KOPT-K1 (cell line): ENCODE data around the gene CENPH.
"Not testable (repeated sequence)": the region's sequence is repeated elsewhere in the genome, so short reads cannot be mapped to it uniquely, and the experiment has no call there.

Experiments
- H3K27ac ChIP-seq: fragments of 200-600 bp; sonication (generic); 2 replicates; pipeline ENCODE4 v1.5.1; 2016; ENCODE audit warnings: antibody characterized with exemption, mild to moderate bottlenecking, low read depth, low read length; ENCODE audit not compliant: poor library complexity, severe bottlenecking
- H3K36me3 ChIP-seq: fragments of 200-600 bp; sonication (generic); 2 replicates; pipeline ENCODE4 v1.5.1; 2017; ENCODE audit warnings: antibody characterized with exemption, mild to moderate bottlenecking, low read length, moderate library complexity; ENCODE audit not compliant: insufficient read depth
- H3K9me3 ChIP-seq: fragments of 200-600 bp; sonication (generic); 2 replicates; pipeline ENCODE4 v1.5.1; 2017; ENCODE audit warnings: antibody characterized with exemption, low read length, mild to moderate bottlenecking; ENCODE audit not compliant: insufficient read depth, poor library complexity, severe bottlenecking

The CENPH gene

DNA sequence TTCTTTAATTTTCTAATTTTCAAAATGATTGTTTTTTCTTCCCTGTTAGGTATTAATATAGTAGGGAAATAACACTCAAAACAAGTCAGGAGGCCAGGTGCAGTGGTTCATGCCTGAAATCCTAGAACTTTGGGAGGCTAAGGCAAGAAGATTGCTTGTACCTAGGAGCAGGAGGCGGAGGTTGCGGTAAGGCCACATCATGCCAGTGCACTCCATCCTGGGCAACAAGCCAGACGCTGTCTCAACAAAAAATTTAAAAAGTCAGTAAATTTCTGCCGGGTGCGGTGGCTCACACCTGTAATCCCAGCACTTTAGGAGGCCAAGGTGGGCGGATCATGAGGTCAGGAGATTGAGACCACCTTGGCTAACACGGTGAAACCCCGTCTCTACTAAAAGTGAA is 35.1 kb downstream of the CENPH start:
- Histone ChIP-seq H3K36me3 (peaks cover 27% of the 10 kb centered on the region), H3K27ac (no peak overlapping the region), H3K9me3 (peaks cover 4% of the 10 kb centered on the region)

- H3K9me3 ChIP-seq, result no peaks in the 10 kb centered on the region
- peaks cover 36% of the 10 kb centered on the region for H3K36me3 ChIP-seq
- H3K27ac ChIP-seq, result no peak overlapping the region
Measured at GRCh38 chr5:69225860-69226259, 36.5 kb downstream of the CENPH start.

DNA sequence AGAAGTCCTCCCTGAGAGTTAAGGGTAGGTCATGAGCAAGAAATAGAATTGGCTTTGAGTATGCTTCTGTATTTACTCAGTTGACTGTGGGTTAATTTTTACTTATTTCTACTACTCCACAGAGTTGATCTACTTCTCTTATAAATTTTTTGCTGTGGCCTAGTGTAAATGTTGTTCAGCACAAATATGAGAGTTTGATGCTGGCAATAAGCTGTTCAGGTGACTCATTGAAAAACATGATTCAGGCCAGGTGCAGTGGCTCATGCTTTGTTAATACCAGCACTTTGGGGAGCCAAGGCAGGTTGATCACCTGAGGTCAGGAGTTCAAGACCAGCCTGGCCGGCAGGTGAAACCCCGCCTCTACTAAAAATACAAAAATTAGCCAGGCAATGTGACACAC is 40.8 kb downstream of the CENPH start:
- H3K36me3 ChIP-seq, result peaks cover 36% of the 10 kb centered on the region
- no peak overlapping the region for H3K27ac ChIP-seq
- no peaks in the 10 kb centered on the region for H3K9me3 ChIP-seq

DNA sequence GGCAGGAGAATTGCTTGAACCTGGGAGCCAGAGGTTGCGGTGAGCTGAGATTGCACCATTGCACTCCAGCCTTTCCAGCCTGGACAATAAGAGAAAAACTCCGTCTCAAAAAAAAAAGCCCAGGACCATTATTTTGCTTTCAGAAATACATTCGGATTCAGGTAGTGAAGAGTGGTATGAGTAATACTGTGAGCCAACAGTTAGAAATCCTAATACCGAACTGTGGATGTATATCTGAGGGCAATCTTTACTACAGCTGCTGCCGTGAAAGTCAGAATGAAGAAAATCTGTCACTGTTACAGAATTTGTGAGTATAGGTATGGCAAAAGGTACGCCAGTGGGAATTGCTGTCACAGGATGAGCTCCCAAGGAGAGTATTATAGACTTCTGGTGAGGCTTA is 41.9 kb downstream of the CENPH start:
- no peak overlapping the region for H3K27ac ChIP-seq
- H3K36me3 ChIP-seq, result peaks cover 36% of the 10 kb centered on the region
- H3K9me3 ChIP-seq, result no peaks in the 10 kb centered on the region

DNA sequence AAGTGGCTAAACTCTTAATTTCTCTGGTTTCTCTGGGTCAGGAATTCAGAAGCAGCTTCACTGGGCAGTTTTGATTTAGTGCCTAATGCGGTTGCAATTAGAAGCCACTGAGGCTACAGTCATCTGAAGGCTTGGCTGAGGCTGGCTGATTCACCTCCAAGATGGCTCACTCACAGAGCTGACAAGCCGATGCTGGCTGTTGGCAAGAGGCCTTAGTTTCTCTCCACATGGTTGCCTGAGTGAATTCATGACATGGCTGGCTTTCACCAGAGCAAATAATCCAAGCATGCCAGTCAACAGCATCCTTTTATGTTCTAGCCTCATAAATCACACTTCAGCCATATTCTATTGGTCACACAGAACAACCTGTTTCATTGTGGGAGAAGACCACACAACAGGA is 42.5 kb downstream of the CENPH start:
- Histone ChIP-seq H3K27ac (no peak overlapping the region), H3K36me3 (peaks cover 35% of the 10 kb centered on the region), H3K9me3 (no peaks in the 10 kb centered on the region)

DNA sequence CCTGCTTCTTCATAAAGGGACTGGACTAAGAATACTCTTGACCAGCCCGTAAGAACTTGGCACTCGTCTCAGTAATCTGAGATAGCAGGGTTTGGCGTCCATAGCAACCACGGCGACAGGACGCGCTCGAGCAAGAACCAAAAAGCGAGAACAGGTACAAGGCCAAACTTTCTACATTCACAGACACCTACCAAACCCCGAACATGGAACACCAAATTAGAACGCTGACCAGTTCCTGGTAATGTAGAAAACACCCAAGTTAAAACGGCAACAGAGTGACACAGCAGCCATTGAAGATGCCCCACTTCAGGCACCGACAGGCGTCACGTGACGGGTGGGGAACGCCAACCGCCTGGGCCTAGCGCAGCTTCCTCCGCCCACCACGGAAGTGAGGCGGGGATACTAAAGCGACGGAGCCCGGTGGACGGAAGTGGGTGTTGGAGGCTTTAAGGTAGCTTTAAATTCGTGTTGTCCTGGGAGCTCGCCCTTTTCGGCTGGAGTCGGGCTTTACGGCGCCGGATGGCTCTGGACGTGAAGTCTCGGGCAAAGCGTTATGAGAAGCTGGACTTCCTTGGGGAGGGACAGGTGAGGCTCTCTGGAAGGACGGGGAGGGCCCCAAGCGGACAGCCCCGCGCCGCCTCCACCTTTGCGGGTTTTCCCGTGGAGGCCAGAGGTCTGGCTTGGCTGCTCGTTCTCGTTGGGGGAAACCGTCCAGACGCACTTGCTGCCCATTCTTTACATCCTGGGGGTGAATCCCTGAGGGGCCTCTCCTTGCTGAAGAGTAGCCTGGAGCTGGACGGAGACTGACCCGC is 45.3 kb downstream of the CENPH start, which contains the start of gene CDK7:
Gene CDK7, plus strand, starts transcription at position 430 of the 812 bp plus-strand sequence. Its CDS starts 90 bp downstream, at position 520.
- Histone ChIP-seq H3K27ac (peak within 1 kb of the TSS; percentile 66), H3K36me3 (peaks cover 35% of the 10 kb centered on the region), H3K9me3 (no peaks in the 10 kb centered on the region)

- not testable (repeated sequence) for H3K27ac ChIP-seq
- peaks cover 46% of the 10 kb centered on the region for H3K36me3 ChIP-seq
Measured at GRCh38 chr5:69236733-69237132, 47.4 kb downstream of the CENPH start.

GRCh38 chr5:69237877-69238276 is 48.5 kb downstream of the CENPH start:
- no peak overlapping the region for H3K27ac ChIP-seq
- peaks cover 58% of the 10 kb centered on the region for H3K36me3 ChIP-seq

More at GRCh38 chr5:69236733-69237132, 47.4 kb downstream of the CENPH start:
- not testable (repeated sequence) for H3K9me3 ChIP-seq

GRCh38 chr5:69238760-69239251 is 49.4 kb downstream of the CENPH start:
- no peak overlapping the region for H3K27ac ChIP-seq

More at GRCh38 chr5:69237877-69238276, 48.5 kb downstream of the CENPH start:
- no peaks in the 10 kb centered on the region for H3K9me3 ChIP-seq

GRCh38 chr5:69242215-69242927 is 53.0 kb downstream of the CENPH start:
- Histone ChIP-seq H3K27ac (no peak overlapping the region), H3K9me3 (no peaks in the 10 kb centered on the region)

More at GRCh38 chr5:69238760-69239251, 49.4 kb downstream of the CENPH start:
- Histone ChIP-seq H3K36me3 (peaks cover 58% of the 10 kb centered on the region), H3K9me3 (no peaks in the 10 kb centered on the region)

GRCh38 chr5:69245031-69245430 is 55.6 kb downstream of the CENPH start:
- Histone ChIP-seq H3K36me3 (peaks cover 27% of the 10 kb centered on the region), H3K27ac (no peak overlapping the region), H3K9me3 (peaks cover 5% of the 10 kb centered on the region)

More at GRCh38 chr5:69242215-69242927, 53.0 kb downstream of the CENPH start:
- peaks cover 52% of the 10 kb centered on the region for H3K36me3 ChIP-seq

DNA sequence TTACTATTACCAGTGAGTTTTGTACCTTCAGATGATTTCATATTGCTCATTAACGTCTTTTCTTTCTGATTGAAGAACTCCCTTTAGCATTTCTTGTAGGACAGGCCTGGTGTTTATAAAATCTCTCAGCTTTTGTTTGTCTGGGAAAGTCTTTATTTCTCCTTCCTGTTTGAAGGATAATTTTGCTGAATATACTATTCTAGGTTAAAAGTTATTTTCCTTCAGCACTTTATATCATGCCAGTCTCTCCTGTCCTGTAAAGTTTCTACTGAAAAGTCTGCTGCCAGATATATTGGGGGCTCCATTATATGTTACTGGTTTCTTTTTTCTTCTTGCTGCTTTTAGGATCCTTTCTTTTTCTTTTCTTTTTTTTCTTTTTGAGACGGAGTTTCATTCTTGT is 58.6 kb downstream of the CENPH start:
- no peak overlapping the region for H3K27ac ChIP-seq
- H3K9me3 ChIP-seq, result peaks cover 5% of the 10 kb centered on the region
- peaks cover 15% of the 10 kb centered on the region for H3K36me3 ChIP-seq

DNA sequence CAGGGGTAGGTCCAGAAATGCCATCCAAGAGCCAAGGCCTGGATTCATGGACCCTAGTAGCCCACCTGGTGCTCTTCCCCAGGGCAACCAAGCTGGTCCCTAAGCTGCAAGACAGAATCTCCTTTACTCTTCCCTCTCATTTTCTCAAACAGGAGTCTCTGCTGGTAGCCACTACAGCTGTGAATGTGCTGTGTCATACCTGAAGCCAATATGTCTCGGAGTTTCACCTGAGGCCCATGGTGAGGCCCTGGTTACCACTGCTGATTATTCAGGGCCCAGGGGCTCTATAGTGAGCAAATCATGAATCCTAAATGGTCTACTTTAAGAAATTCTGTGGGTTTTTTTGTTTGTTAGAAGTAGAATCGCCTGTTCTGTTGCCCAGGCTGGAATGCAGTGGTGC is 61.2 kb downstream of the CENPH start:
- H3K36me3 ChIP-seq, result peaks cover 25% of the 10 kb centered on the region
- no peak overlapping the region for H3K27ac ChIP-seq
- peaks cover 5% of the 10 kb centered on the region for H3K9me3 ChIP-seq

DNA sequence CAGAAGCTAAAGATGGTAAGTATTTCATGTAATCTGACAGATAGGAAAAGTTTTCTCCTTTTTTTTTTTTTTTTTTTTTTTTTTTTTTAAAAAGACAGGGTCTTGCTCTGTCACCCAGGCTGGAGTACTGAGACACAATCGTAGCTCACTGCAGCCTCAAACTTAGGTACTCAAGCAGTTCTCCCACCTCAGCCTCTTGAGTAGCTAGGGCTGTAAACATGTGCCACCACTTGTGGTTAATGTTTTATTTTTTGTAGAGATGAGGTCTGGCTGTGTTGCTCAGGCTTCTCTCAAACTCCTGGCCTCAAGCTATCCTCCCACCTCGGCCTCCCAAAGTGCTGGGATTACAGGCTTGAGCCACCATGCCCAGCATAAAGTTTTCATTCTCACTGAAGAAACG is 63.1 kb downstream of the CENPH start:
- Histone ChIP-seq H3K9me3 (peaks cover 5% of the 10 kb centered on the region), H3K36me3 (peaks cover 43% of the 10 kb centered on the region), H3K27ac (no peak overlapping the region)

- H3K27ac ChIP-seq, H3K9me3 ChIP-seq: not testable (repeated sequence)
- peaks cover 68% of the 10 kb centered on the region for H3K36me3 ChIP-seq
Measured at GRCh38 chr5:69255940-69256339, 66.6 kb downstream of the CENPH start.
